Measurements from ENCODE around the gene TAS1R2. TPM values are rescaled to one million over a fixed set of nuclear protein-coding genes. Genes with fewer than 3 reads are reported as not detected.

Gene TAS1R2
- total and polyA plus RNA-seq, 2 of the 13 experiments (the other 11 are each of a cell fraction or from before 2014, with no cell fraction given) = not detected

DNA sequence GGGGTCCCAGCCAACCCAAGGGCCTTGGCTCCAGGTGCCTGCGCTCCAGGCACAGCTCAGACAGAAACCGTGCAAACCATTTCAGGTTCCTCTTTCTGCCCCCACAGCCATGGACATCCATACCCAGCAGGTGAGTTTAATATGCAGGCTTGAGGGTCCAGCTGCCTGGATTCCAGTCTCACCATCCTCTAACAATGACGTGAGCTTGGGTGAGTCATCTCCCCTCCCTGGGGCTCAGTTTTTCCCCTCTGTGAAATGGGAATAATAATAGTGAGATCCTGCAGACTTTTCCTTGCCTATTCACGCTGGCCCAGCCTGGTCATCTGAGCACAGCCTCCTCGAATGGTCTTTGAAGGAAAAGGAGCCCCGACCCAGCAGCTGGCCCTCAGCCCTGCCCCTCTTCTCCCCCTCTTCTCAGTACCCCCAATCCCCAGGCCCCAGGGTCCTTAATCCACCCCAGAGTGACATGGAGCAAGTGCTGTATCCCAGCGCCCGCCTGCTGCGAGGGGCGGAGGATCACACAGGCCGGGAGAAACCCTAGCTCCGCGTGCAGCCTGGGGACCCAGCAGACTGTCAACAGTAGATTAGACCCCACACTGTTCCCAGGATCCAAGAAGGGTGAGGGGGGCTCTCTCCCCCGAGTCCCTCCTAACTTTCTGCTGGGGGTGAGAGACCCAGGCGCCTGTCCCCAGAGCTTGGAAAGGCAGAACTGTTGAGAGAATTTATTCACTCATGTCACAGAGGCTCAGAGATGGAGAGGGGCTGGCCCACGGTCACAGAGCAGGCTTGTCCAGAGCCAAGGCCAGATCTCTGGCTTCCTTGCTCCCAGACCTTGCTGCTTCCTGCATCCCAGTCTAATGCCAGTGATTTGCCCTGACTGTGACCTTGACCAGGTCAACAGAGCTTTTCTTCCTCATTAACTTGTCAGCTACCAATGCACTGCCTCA, 49.2 kb downstream of the TAS1R2 start:
- H4K20me1 ChIP-seq (ENCODE audit: insufficient read depth, low read length) = no peaks in the 10 kb centered on the region
- H3K36me3 ChIP-seq (replicated peaks in 1 of 2; ENCODE audit: control insufficient read depth in 1 of 2, insufficient read depth in 2 of 2, low read length in 2 of 2) = no peaks in the 10 kb centered on the region
- ChIA-PET POLR2A (no interaction called here), CTCF (ENCODE audit: low intra/inter-chr PET ratio, low total read pairs) (no interaction called here)
- no peaks in the 10 kb centered on the region for H3K4me1 ChIP-seq (ENCODE audit: insufficient read depth, low read length)
- H3K9ac ChIP-seq (ENCODE audit: insufficient read depth, low read depth, low read length) = no peak overlapping the region
- intact Hi-C loops (cut with micrococcal nuclease; ENCODE audit: unreplicated experiment) = no loop called here
- no TSS peak for BruUV-seq (replicated peaks)
- in situ Hi-C loops (cut with HindIII; ENCODE audit: extremely low pct_ligation_motif_present, low pct_unique_long_range_greater_than_20kb) = no loop called here
- FAIRE-seq = no peak
- H3K27ac ChIP-seq (ENCODE audit: extremely low read length, insufficient read depth, low read length) = no peak overlapping the region
- TF ChIP-seq ZNF768 (CRISPR knock-in tag; IDR thresholded peaks at IDR 0.05) (peak; percentile 75), ZFP62 (CRISPR knock-in tag; IDR thresholded peaks at IDR 0.05) (no peak), SOX13 (IDR thresholded peaks at IDR 0.05) (no peak), SOX13 (CRISPR knock-in tag; conservative IDR thresholded peaks at IDR 0.05 in 1 of 2, IDR thresholded peaks at IDR 0.05 in 1 of 2) (no peak)
- no peak overlapping the region for H3K4me3 ChIP-seq (replicated peaks in 1 of 3; ENCODE audit: insufficient read depth in 1 of 3, low read depth in 2 of 3, low read length in 3 of 3)
- no peak overlapping the region for H2AFZ ChIP-seq (ENCODE audit: low read length)
- no peak for ATAC-seq
- H3K79me2 ChIP-seq (ENCODE audit: insufficient read depth, low read length) = no peaks in the 10 kb centered on the region
- no peak overlapping the region for H3K4me2 ChIP-seq (ENCODE audit: low read depth, low read length)
- no peak for DNase-seq (ENCODE audit: low spot score)
- WGBS (ENCODE audit: low lambda C conversion rate) = 6% methylated on average over 7 of the region's 16 CpGs
- no peaks in the 10 kb centered on the region for H3K9me3 ChIP-seq (ENCODE audit: low read length)
- H3K27me3 ChIP-seq (ENCODE audit: control insufficient read depth in 1 of 2, insufficient read depth in 2 of 2, low read length in 2 of 2) = peaks cover 2 to 13% of the 10 kb centered on the region in 2 experiments; a peak in 3 of 5 replicates

DNA sequence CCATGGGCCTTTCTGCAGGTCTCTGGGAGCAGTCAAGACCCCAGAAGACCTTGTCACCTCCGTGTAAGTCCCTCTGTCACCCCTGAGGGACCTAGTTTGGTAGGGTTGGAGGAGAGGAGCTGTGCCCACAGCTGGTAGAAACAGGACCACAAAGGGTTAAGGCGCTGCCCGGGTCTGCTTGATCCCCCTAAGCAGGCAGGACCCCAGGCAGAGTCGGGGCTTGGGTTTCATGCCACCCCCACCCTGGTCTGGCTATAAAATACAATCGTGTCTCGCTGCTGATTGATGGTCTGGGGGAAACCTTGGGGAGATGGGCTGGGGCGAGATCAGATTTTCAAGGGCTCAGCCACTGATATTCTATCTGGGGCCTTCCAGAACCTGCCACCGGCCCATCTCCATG, 50.9 kb downstream of the TAS1R2 start:
- in situ Hi-C loops (cut with HindIII; ENCODE audit: extremely low pct_ligation_motif_present, low pct_unique_long_range_greater_than_20kb) (no loop called here), intact Hi-C loops (cut with micrococcal nuclease; ENCODE audit: unreplicated experiment) (no loop called here)
- FAIRE-seq = no peak
- Histone ChIP-seq H3K27ac (ENCODE audit: extremely low read length, insufficient read depth, low read length) (no peak overlapping the region), H3K36me3 (replicated peaks in 1 of 2; ENCODE audit: control insufficient read depth in 1 of 2, insufficient read depth in 2 of 2, low read length in 2 of 2) (no peaks in the 10 kb centered on the region), H3K4me1 (ENCODE audit: insufficient read depth, low read length) (no peaks in the 10 kb centered on the region), H3K9me3 (ENCODE audit: low read length) (no peaks in the 10 kb centered on the region), H3K27me3 (ENCODE audit: control insufficient read depth in 1 of 2, insufficient read depth in 2 of 2, low read length in 2 of 2) (peaks cover 5 to 21% of the 10 kb centered on the region in 2 experiments; a peak in 3 of 5 replicates), H2AFZ (ENCODE audit: low read length) (no peak overlapping the region), H3K79me2 (ENCODE audit: insufficient read depth, low read length) (no peaks in the 10 kb centered on the region), H3K4me3 (replicated peaks in 1 of 3; ENCODE audit: insufficient read depth in 1 of 3, low read depth in 2 of 3, low read length in 3 of 3) (no peak overlapping the region), H3K4me2 (ENCODE audit: low read depth, low read length) (no peak overlapping the region), H3K9ac (ENCODE audit: insufficient read depth, low read depth, low read length) (no peak overlapping the region), H4K20me1 (ENCODE audit: insufficient read depth, low read length) (no peaks in the 10 kb centered on the region)
- no peak for ATAC-seq
- DNase-seq (ENCODE audit: low spot score) = no peak
- 5% methylated on average over 4 of the region's 8 CpGs for WGBS (ENCODE audit: low lambda C conversion rate)
- no TSS peak for BruUV-seq (replicated peaks)
- POLR2A ChIA-PET = no interaction called here
- CTCF ChIA-PET (ENCODE audit: low intra/inter-chr PET ratio, low total read pairs) = no interaction called here
- TF ChIP-seq LCORL (IDR thresholded peaks at IDR 0.05) = no peak
- no peak for TF ChIP-seq LCORL (CRISPR knock-in tag; IDR thresholded peaks at IDR 0.05)
- no peak for TF ChIP-seq ZBTB20 (CRISPR knock-in tag; IDR thresholded peaks at IDR 0.05; ENCODE audit: borderline replicate concordance, low read depth)
- TF ChIP-seq TSC22D2 (CRISPR knock-in tag; IDR thresholded peaks at IDR 0.05; ENCODE audit: borderline replicate concordance) = no peak
- no peak for TF ChIP-seq EHMT2 (IDR thresholded peaks at IDR 0.05; ENCODE audit: borderline replicate concordance, low read depth, low read length)
- no peak for TF ChIP-seq ZNF878 (CRISPR knock-in tag; IDR thresholded peaks at IDR 0.05)
- no peak for TF ChIP-seq ATF7 (IDR thresholded peaks at IDR 0.05)
- no peak for TF ChIP-seq ATF7 (CRISPR knock-in tag; IDR thresholded peaks at IDR 0.05)
- no peak for TF ChIP-seq POLR2A (IDR thresholded peaks at IDR 0.05; ENCODE audit: insufficient read depth in 1 of 2, low read depth in 2 of 2, low read length in 2 of 2)
- TF ChIP-seq MAZ (IDR thresholded peaks at IDR 0.05; ENCODE audit: borderline replicate concordance, low read depth, low read length) = no peak
- TF ChIP-seq MAZ (CRISPR knock-in tag; IDR thresholded peaks at IDR 0.05; ENCODE audit: low read depth) = no peak
- no peak for TF ChIP-seq FOSL2 (CRISPR knock-in tag; IDR thresholded peaks at IDR 0.05)
- TF ChIP-seq MATR3 (CRISPR knock-in tag; IDR thresholded peaks at IDR 0.05) = no peak
- no peak for TF ChIP-seq ZNF317 (CRISPR knock-in tag; IDR thresholded peaks at IDR 0.05)
- no peak for TF ChIP-seq ZNF33B (CRISPR knock-in tag; IDR thresholded peaks at IDR 0.05)
- TF ChIP-seq ZBTB8A (CRISPR knock-in tag; IDR thresholded peaks at IDR 0.05; ENCODE audit: borderline replicate concordance, low read depth) = no peak
- TF ChIP-seq TRIM24 (CRISPR knock-in tag; IDR thresholded peaks at IDR 0.05) = no peak

Measured in HepG2 (cell line).